ENCODE results near the gene ADIRF.
A peak's percentile ranks its signal among the peaks of the same experiment; 100 is the strongest.
"Not testable (repeated sequence)": the region's sequence is repeated elsewhere in the genome, so short reads cannot be mapped to it uniquely, and the experiment has no call there.

ADIRF gene

GRCh38 chr10:86942441-86943315 lies 25.6 kb upstream of the ADIRF start:
- Mint-ChIP-seq H3K36me3 (no peaks in the 10 kb centered on the region), H3K9me3 (ENCODE audit: low read depth) (no peaks in the 10 kb centered on the region), H3K27ac (no peak overlapping the region), H3K4me3 (no peak overlapping the region), H3K27me3 (no peaks in the 10 kb centered on the region), H3K4me1 (ENCODE audit: low read depth) (peaks cover 4% of the 10 kb centered on the region)

DNA sequence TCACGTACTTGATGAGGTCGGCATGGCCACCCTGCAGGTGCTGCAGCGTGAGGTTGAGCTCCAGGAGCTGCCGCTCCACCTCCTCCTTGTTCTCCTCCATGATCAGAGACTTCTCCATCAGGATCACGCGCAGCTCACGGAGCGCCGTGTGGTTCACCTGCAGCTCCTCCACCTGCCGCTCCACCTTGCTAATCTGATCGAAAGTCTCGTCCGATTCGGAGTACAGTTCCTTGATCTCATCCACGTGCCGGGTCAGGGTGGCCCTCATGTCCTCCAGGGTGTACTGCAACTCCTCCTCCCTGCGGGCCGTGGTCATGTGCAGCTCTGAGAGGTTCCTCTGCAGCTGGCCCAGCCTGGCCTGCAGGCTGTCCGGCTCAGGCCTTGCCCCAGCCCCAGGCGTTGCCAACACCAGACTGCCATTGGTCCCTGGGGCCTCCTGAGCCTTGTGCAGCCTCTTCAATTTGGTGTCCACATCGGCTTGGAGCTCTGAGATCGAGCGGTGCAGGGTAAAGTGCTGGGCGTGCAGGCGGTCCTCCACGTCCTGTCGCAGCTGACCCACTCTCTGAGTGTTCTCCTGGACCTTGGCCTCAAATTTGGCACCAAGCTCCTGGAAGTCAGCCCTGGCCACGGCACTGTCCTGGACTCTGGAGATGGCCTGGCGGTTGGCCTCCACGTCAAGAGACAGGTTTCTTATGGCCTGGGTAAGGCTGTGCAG lies 24.8 kb upstream of the ADIRF start:
- H3K36me3 Mint-ChIP-seq = peaks cover 4% of the 10 kb centered on the region
- H3K9me3 Mint-ChIP-seq (ENCODE audit: low read depth) = no peaks in the 10 kb centered on the region
- H3K27me3 Mint-ChIP-seq = no peaks in the 10 kb centered on the region
- H3K27ac Mint-ChIP-seq = no peak overlapping the region
- no peak overlapping the region for H3K4me3 Mint-ChIP-seq
- peaks cover 7% of the 10 kb centered on the region for H3K4me1 Mint-ChIP-seq (ENCODE audit: low read depth)

DNA sequence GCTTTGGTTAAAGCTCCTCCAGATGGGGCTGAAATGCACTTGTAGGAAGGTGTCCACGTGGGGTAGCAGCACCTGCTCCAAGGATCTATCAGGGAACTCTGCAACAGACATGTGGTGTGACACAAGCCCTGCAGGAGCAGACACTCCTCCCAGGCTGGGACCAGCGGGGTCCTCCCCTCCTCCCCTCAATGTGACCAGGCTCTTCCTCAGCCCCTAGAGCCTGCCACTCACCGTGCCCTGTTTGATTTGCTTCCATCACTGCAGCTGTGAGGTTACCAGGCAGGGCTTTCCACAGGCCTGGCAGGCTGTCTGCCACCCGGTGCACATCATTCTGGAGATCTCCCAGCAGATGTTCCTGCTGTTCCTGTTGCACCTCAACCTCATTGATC lies 24.3 kb upstream of the ADIRF start:
- Mint-ChIP-seq H3K9me3 (ENCODE audit: low read depth) (no peaks in the 10 kb centered on the region), H3K4me1 (ENCODE audit: low read depth) (peaks cover 10% of the 10 kb centered on the region), H3K36me3 (peaks cover 6% of the 10 kb centered on the region), H3K27ac (no peak overlapping the region), H3K27me3 (no peaks in the 10 kb centered on the region), H3K4me3 (no peak overlapping the region)

GRCh38 chr10:86944471-86944870 lies 23.8 kb upstream of the ADIRF start:
- H3K27me3 Mint-ChIP-seq = no peaks in the 10 kb centered on the region
- H3K27ac Mint-ChIP-seq = no peak overlapping the region
- no peaks in the 10 kb centered on the region for H3K9me3 Mint-ChIP-seq (ENCODE audit: low read depth)
- no peak overlapping the region for H3K4me3 Mint-ChIP-seq
- peaks cover 13% of the 10 kb centered on the region for H3K4me1 Mint-ChIP-seq (ENCODE audit: low read depth)
- H3K36me3 Mint-ChIP-seq = peaks cover 6% of the 10 kb centered on the region

DNA sequence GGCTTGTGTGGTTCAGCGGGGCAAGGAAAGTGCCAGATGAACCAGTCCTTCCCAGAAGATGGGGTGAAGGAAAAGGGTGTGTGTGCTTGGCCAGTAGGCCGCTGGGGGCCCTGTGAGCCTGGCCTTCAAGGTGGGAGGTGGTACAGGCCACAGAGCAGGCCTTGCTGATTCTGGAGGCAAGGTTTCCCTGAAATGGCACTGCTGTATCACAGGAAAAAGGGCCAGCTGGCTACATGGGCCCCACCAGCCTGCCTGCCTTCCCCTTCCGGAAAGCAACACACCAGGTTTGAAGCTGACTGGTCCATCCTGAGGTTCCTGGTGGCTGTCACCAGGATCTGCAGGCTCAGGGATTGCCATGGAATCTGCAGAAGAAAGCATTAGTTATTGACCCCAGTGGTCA lies 23.4 kb upstream of the ADIRF start:
- no peak overlapping the region for H3K27ac Mint-ChIP-seq
- peaks cover 6% of the 10 kb centered on the region for H3K36me3 Mint-ChIP-seq
- H3K4me3 Mint-ChIP-seq = no peak overlapping the region
- H3K4me1 Mint-ChIP-seq (ENCODE audit: low read depth) = peaks cover 13% of the 10 kb centered on the region
- no peaks in the 10 kb centered on the region for H3K9me3 Mint-ChIP-seq (ENCODE audit: low read depth)
- no peaks in the 10 kb centered on the region for H3K27me3 Mint-ChIP-seq

DNA sequence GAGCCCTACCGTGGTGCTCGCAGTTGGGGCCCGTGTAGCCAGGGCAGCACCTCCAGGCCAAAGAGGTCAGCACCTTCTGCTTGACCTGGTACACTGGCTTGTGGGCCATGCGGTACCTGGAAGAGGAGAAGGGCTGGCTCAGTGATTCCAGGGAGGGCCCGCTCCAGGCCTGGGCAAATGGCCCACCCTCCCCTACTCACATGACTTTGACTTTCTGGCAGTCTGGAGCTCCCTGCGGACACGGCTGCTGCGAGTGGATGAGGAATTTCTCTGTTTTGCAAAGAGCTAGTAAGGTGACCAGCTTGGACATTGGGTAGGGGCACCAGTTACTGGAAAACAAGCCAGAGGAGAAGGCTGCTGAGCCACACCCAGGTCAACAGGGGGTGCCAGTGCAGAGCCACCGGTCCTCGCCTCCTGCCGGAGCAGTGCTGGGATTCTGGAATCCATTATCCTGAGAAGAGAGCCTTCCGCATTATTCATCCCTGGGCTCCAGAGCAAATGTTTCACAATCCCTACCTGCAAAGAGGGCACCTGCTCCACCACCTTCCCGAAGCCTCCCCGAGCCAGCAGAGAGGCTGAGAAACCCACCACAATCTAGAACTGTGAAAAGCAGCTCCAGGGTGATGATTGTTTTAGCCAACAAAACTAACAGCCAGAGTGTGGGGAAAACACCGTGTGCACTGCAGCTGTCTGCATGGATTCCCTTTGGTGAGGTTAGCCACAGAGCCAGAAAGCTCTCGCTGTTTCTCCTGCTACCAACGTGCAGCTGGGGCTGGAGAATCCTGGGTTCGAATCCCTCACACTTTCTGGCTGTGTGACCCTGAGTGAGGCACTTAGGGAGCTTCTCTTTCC lies 22.7 kb upstream of the ADIRF start:
- peaks cover 10% of the 10 kb centered on the region for H3K36me3 Mint-ChIP-seq
- H3K9me3 Mint-ChIP-seq (ENCODE audit: low read depth) = no peaks in the 10 kb centered on the region
- H3K27me3 Mint-ChIP-seq = no peaks in the 10 kb centered on the region
- H3K4me3 Mint-ChIP-seq = no peak overlapping the region
- no peak overlapping the region for H3K27ac Mint-ChIP-seq
- peaks cover 19% of the 10 kb centered on the region for H3K4me1 Mint-ChIP-seq (ENCODE audit: low read depth)

DNA sequence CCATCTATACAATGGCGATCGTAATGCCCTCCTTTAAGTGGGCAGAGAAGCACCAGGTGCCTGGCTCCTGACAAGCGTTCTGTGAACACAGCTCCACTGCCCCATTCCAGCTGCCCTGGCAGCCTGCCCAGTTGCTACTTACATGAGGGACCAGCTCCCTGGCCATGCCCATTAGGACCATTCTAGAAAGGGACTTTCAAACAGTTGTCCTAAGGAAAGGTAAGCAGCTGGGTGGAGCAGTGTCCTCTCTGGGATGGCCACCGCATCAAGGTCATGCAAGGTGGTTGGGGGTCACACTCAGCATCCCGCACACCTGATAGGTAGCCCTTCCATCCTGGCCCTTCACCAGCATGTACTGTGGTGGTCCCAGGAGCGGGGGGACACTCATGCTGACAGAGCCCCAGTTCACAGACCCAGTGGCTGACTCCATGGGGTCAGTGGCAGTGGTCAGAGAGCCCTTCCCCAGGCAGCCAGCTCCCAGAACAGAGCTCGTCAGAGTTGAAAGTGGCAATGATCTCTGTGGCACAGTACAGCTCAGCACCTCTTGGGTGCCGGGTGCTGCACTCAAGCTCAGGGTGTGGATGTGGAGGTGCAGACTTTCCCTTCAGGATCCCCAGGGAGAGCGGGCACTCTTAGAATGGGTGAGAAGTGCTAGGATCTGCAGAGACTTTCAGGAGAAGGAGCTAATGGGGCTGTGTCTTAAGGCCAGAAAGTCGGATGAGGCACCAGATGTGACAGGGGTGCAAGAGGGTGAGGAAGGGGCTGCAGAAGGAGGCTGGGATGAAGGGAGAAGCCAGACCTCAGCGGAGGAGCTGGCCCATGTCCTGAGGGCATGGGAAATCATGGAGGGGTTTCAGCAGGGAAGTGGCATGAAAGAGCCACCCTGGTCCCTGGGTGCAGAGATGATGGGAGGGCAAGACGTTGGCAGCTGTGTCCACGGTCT lies 21.8 kb upstream of the ADIRF start:
- Mint-ChIP-seq H3K27ac (no peak overlapping the region), H3K4me1 (ENCODE audit: low read depth) (peaks cover 27% of the 10 kb centered on the region), H3K36me3 (peaks cover 10% of the 10 kb centered on the region), H3K4me3 (no peak overlapping the region), H3K27me3 (no peaks in the 10 kb centered on the region), H3K9me3 (ENCODE audit: low read depth) (no peaks in the 10 kb centered on the region)

GRCh38 chr10:86947806-86948205 lies 20.5 kb upstream of the ADIRF start:
- H3K9me3 Mint-ChIP-seq (ENCODE audit: low read depth); H3K27me3 Mint-ChIP-seq; H3K4me3 Mint-ChIP-seq; H3K27ac Mint-ChIP-seq: not testable (repeated sequence)
- peaks cover 27% of the 10 kb centered on the region for H3K4me1 Mint-ChIP-seq (ENCODE audit: low read depth)
- peaks cover 14% of the 10 kb centered on the region for H3K36me3 Mint-ChIP-seq

DNA sequence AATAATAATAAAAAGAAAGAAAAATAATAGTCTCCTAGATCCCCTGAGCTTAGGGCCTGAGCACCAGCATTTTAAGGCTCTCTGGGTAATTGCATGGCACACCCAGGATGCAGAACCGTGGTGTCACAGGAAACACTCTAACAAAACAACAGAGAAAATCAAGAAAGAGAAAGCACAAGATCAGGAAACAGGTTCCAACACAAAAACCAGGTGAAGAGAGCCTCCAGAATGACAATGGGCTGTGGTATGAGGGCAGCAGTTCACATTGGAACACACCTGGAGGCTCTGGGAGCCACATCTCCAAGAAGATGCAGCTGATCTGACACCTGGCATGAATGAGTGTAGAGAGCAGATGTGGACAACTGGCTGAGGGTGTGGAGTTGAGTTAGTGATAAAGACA lies 17.9 kb upstream of the ADIRF start:
- Mint-ChIP-seq H3K4me3 (peak overlapping the region; percentile 35), H3K27ac (peak overlapping the region; percentile 92), H3K9me3 (ENCODE audit: low read depth) (peaks cover 6% of the 10 kb centered on the region), H3K4me1 (ENCODE audit: low read depth) (peaks cover 23% of the 10 kb centered on the region), H3K27me3 (no peaks in the 10 kb centered on the region), H3K36me3 (peaks cover 14% of the 10 kb centered on the region)

DNA sequence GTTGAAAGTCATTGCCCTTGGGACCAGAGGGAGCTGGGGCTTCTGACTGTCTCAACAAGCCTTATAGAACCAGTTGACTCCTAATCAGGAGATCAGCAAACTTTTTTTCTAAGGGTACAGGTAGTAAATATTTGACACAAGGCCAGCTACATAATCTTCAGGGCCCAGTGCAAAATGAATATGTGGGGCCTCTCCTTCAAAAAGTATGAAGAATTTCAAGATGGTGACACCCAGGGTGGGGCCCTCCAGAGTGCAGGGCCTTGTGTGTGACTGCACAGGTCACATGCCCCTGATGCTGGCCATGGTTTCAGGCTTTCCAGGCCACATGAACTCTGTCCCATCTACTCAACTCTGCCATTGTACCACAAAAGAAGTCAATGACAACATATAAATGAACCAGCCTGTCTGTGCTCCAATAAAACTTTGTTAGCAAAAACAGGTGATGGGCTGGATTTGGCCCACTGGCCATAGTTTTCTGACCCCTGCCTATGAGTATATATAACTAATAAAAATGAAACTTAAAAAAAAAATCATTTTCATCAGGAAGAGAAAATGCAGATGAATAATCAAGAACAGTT lies 17.0 kb upstream of the ADIRF start:
- H3K27ac Mint-ChIP-seq = no peak overlapping the region
- no peak overlapping the region for H3K4me3 Mint-ChIP-seq

GRCh38 chr10:86952106-86952505 lies 16.2 kb upstream of the ADIRF start:
- Mint-ChIP-seq H3K27ac (no peak overlapping the region), H3K36me3 (peaks cover 14% of the 10 kb centered on the region), H3K4me1 (ENCODE audit: low read depth) (peaks cover 23% of the 10 kb centered on the region), H3K27me3 (no peaks in the 10 kb centered on the region), H3K4me3 (no peak overlapping the region), H3K9me3 (ENCODE audit: low read depth) (peaks cover 6% of the 10 kb centered on the region)

More for the DNA sequence above, 17.0 kb upstream of the ADIRF start:
- H3K4me1 Mint-ChIP-seq (ENCODE audit: low read depth) = peaks cover 23% of the 10 kb centered on the region
- no peaks in the 10 kb centered on the region for H3K27me3 Mint-ChIP-seq
- H3K36me3 Mint-ChIP-seq = peaks cover 14% of the 10 kb centered on the region
- H3K9me3 Mint-ChIP-seq (ENCODE audit: low read depth) = peaks cover 6% of the 10 kb centered on the region

- Mint-ChIP-seq H3K4me1 (ENCODE audit: low read depth) (peaks cover 23% of the 10 kb centered on the region), H3K36me3 (peaks cover 14% of the 10 kb centered on the region)
- not testable (repeated sequence) for H3K27me3 Mint-ChIP-seq; H3K9me3 Mint-ChIP-seq (ENCODE audit: low read depth); H3K27ac Mint-ChIP-seq; H3K4me3 Mint-ChIP-seq
Observed at GRCh38 chr10:86952697-86953096, 15.6 kb upstream of the ADIRF start.

- Mint-ChIP-seq H3K27ac (no peak overlapping the region), H3K9me3 (ENCODE audit: low read depth) (peaks cover 6% of the 10 kb centered on the region), H3K27me3 (no peaks in the 10 kb centered on the region), H3K4me3 (no peak overlapping the region), H3K36me3 (peaks cover 8% of the 10 kb centered on the region), H3K4me1 (ENCODE audit: low read depth) (peaks cover 17% of the 10 kb centered on the region)
Observed at GRCh38 chr10:86953747-86954680, 14.3 kb upstream of the ADIRF start.

All from activated naive CD8-positive, alpha-beta T cell (primary cell).